B cell (primary cell): ENCODE measurements around the gene TMEM233. TPM values are rescaled to one million over a fixed set of nuclear protein-coding genes. Genes with fewer than 3 reads are reported as not detected.
A peak's percentile ranks its signal among the peaks of the same experiment; 100 is the strongest.

ENCODE experiments used
- ATAC-seq: fragments of 200-7000 bp; cut with Tn5 transposase; one replicate; pipeline ENCODE4 v1.10.0; 2021; ENCODE audit warnings: low read depth, mild to moderate bottlenecking, moderate number of reproducible peaks, moderate library complexity
- CTCF ChIA-PET: fragments of 350-600 bp; sonication (Branson Sonifier 250); formaldehyde crosslinking; loops from one replicate; lab custom pipeline; 2021; ENCODE audit warnings: antibody characterized with exemption, inconsistent platforms; lab: Charles Lee
- POLR2A ChIA-PET: fragments of 350-600 bp; sonication (Branson Sonifier 250); formaldehyde crosslinking; loops from one replicate; lab custom pipeline; 2021; ENCODE audit warnings: antibody characterized with exemption; lab: Charles Lee
- DNase-seq: peaks from one replicate; pipeline ENCODE4 v3.0.0; 2013
- H2AFZ ChIP-seq: 2 replicates; pipeline ENCODE4 v1.6.1; 2012; ENCODE audit warnings: mild to moderate bottlenecking, low read depth, low read length; ENCODE audit not compliant: insufficient read depth, poor library complexity, severe bottlenecking
- H3K27ac ChIP-seq, 2 donors: 1 replicate in 1 of 2; 2 replicates in 1 of 2; pipeline ENCODE4 v1.5.1; 2012 to 2013; ENCODE audit warnings: low read length in 2 of 2, mild to moderate bottlenecking in 2 of 2, moderate library complexity in 1 of 2
- H3K27me3 ChIP-seq, 4 experiments: fragments of 200-600 bp in 1 of 4; sonication (generic) in 1 of 4; replicated peaks in 1 of 4; 1 replicate in 2 of 4; 2 replicates in 2 of 4; pipeline versions ENCODE4 v1.6.1 to v1.7.0; 2013 to 2016; ENCODE audit warnings: low read length in 3 of 4, mild to moderate bottlenecking in 2 of 4, mixed read lengths in 1 of 4, moderate library complexity in 1 of 4; ENCODE audit not compliant: insufficient read depth in 4 of 4, control insufficient read depth in 3 of 4; ENCODE audit errors: control extremely low read depth in 1 of 4
- H3K36me3 ChIP-seq, 2 experiments: replicated peaks in 1 of 2; 1 replicate in 1 of 2; 2 replicates in 1 of 2; pipeline versions ENCODE4 v1.6.1 to v1.7.1; 2013; ENCODE audit warnings: low read length in 1 of 2; ENCODE audit not compliant: insufficient read depth in 2 of 2, control insufficient read depth in 1 of 2; ENCODE audit errors: control extremely low read depth in 1 of 2, extremely low read depth in 1 of 2
- H3K4me1 ChIP-seq, 2 donors: fragments of 200-600 bp in 1 of 2; sonication (generic) in 1 of 2; 1 replicate in 1 of 2; 2 replicates in 1 of 2; pipeline versions ENCODE4 v1.5.1 to v1.6.1; 2013 to 2017; ENCODE audit warnings: low read length in 2 of 2; ENCODE audit not compliant: control insufficient read depth in 2 of 2, insufficient read depth in 2 of 2
- H3K4me2 ChIP-seq: replicated peaks from 2 replicates; pipeline ENCODE3; 2012; ENCODE audit warnings: mild to moderate bottlenecking, low read depth, low read length; ENCODE audit not compliant: poor library complexity, severe bottlenecking
- H3K4me3 ChIP-seq, 5 experiments: fragments of 200-600 bp in 1 of 5; sonication (generic) in 1 of 5; 1 replicate in 3 of 5; 2 replicates in 2 of 5; pipeline versions ENCODE4 v1.5.1 to v1.7.0; 2011 to 2016; ENCODE audit warnings: low read length in 4 of 5, mild to moderate bottlenecking in 4 of 5, low read depth in 2 of 5, control low read depth in 1 of 5, moderate library complexity in 1 of 5; ENCODE audit not compliant: insufficient read depth in 1 of 5; ENCODE audit errors: control extremely low read depth in 1 of 5, extremely low read depth in 1 of 5
- H3K79me2 ChIP-seq: fragments of 200-600 bp; sonication (generic); one replicate; pipeline ENCODE4 v1.6.0; 2016; ENCODE audit warnings: low read length; ENCODE audit not compliant: control insufficient read depth, insufficient read depth
- H3K9ac ChIP-seq: fragments of 200-600 bp; sonication (generic); 2 replicates; pipeline ENCODE4 v1.6.1; 2017; ENCODE audit warnings: mild to moderate bottlenecking, low read length, moderate library complexity
- H3K9me3 ChIP-seq, 3 donors: one replicate each; pipeline versions ENCODE4 v1.6.1 to v1.7.1; 2013; ENCODE audit warnings: low read length in 2 of 3; ENCODE audit not compliant: control insufficient read depth in 2 of 3, insufficient read depth in 1 of 3; ENCODE audit errors: control extremely low read depth in 1 of 3
- H4K20me1 ChIP-seq: 2 replicates; pipeline ENCODE4 v1.6.0; 2012; ENCODE audit warnings: mild to moderate bottlenecking, low read length; ENCODE audit not compliant: insufficient read depth, control insufficient read depth, poor library complexity, severe bottlenecking
- H3K27ac Mint-ChIP-seq: one replicate; pipeline ENCODE4 v1.8.0; 2021; ENCODE audit warnings: mixed read lengths
- H3K27me3 Mint-ChIP-seq: one replicate; pipeline ENCODE4 v1.8.0; 2021; ENCODE audit warnings: mixed read lengths
- H3K4me1 Mint-ChIP-seq: one replicate; pipeline ENCODE4 v1.8.0; 2021; ENCODE audit warnings: mixed read lengths
- H3K4me3 Mint-ChIP-seq: one replicate; pipeline ENCODE4 v1.8.0; 2021; ENCODE audit warnings: mixed read lengths
- H3K9me3 Mint-ChIP-seq: one replicate; pipeline ENCODE4 v1.8.0; 2022; ENCODE audit warnings: mixed read lengths; ENCODE audit not compliant: insufficient read depth
- CTCF ChIP-seq: fragments of 200-600 bp; IDR thresholded peaks from one replicate; pipeline ENCODE4 v1.8.0; 2022; ENCODE audit warnings: antibody characterized with exemption, mild to moderate bottlenecking
- EZH2 ChIP-seq: IDR thresholded peaks from 2 replicates; pipeline ENCODE4 v1.6.1; 2012; ENCODE audit warnings: borderline replicate concordance, low read depth, mild to moderate bottlenecking, moderate library complexity, low read length; ENCODE audit not compliant: insufficient read depth, poor library complexity, severe bottlenecking
- WGBS: methylation state at CpG from one replicate; pipeline ENCODE4 v1.1.5; 2013; ENCODE audit warnings: missing lambda C conversion rate; ENCODE audit not compliant: insufficient coverage; 5-methylcytosine and 5-hydroxymethylcytosine counted together
- intact Hi-C: fragments of 100-400 bp; cut with micrococcal nuclease; formaldehyde crosslinking; loops from one replicate; pipeline ENCODE4 v1.10.0; 2022
- polyA plus RNA-seq: library from polyadenylated mRNA; depleted of rRNA; stranded (reverse); fragments of >200 nt; gene quantifications from 2 replicates; pipeline ENCODE4 v1.2.3, GENCODE V29; 2012
- total RNA-seq, 2 donors: library from RNA; stranded (reverse); fragments of 120-200 nt in 1 of 2; gene quantifications; 1 replicate in 1 of 2; 2 replicates in 1 of 2; pipeline versions ENCODE4 v1.2.3 to v1.2.4, GENCODE V29; 2013 to 2022

The TMEM233 gene
- total and polyA plus RNA-seq, 2 donors (not counting 1 experiment from before 2014, with no cell fraction given): not detected

- Histone ChIP-seq H3K9me3 (no peaks in the 10 kb centered on the region), H3K4me2 (no peak overlapping the region), H3K27me3 (no peaks in the 10 kb centered on the region), H3K4me3 (no peak overlapping the region), H3K4me1 (peaks cover 19 to 24% of the 10 kb centered on the region in 2 donors), H3K27ac (no peak overlapping the region), H4K20me1 (no peaks in the 10 kb centered on the region), H3K9ac (no peak overlapping the region), H3K36me3 (peaks cover 5 to 70% of the 10 kb centered on the region in 2 experiments), H2AFZ (no peak overlapping the region), H3K79me2 (no peaks in the 10 kb centered on the region)
- Mint-ChIP-seq H3K9me3 (no peaks in the 10 kb centered on the region), H3K4me1 (peaks cover 30% of the 10 kb centered on the region), H3K27me3 (no peaks in the 10 kb centered on the region), H3K4me3 (no peak overlapping the region), H3K27ac (no peak overlapping the region)
- POLR2A ChIA-PET: no interaction called here
- intact Hi-C loops: no loop called here
- DNase-seq: no peak
- WGBS: 87% methylated on average over 10 of the region's 10 CpGs
- TF ChIP-seq EZH2: no peak
- no peak for TF ChIP-seq CTCF
- no peak for ATAC-seq
- CTCF ChIA-PET: interaction anchor here (1.1 to 4.9 kb wide), 2 partner anchors 9 to 11 kb away, joined by 3 to 22 read pairs; partner anchors contain the start of gene PRKAB1
Measured at GRCh38 chr12:119679490-119679889, 85.9 kb downstream of the TMEM233 start.

GRCh38 chr12:119681111-119681510, 87.5 kb downstream of the TMEM233 start:
- WGBS: 98% methylated on average over 5 of the region's 8 CpGs
- Histone ChIP-seq H3K9ac (no peak overlapping the region), H2AFZ (no peak overlapping the region), H3K4me3 (no peak overlapping the region), H3K36me3 (peaks cover 5 to 54% of the 10 kb centered on the region in 2 experiments), H3K9me3 (no peaks in the 10 kb centered on the region), H4K20me1 (no peaks in the 10 kb centered on the region), H3K4me1 (peaks cover 19 to 28% of the 10 kb centered on the region in 2 donors), H3K79me2 (no peaks in the 10 kb centered on the region), H3K4me2 (no peak overlapping the region), H3K27me3 (no peaks in the 10 kb centered on the region), H3K27ac (peak overlapping the region; percentile 85 to 94)
- Mint-ChIP-seq H3K9me3 (no peaks in the 10 kb centered on the region), H3K27ac (peak overlapping the region; percentile 95), H3K4me3 (no peak overlapping the region), H3K4me1 (peaks cover 34% of the 10 kb centered on the region), H3K27me3 (no peaks in the 10 kb centered on the region)
- DNase-seq (no peak), ATAC-seq (no peak)
- TF ChIP-seq EZH2 (no peak), CTCF (no peak)
- ChIA-PET POLR2A (no interaction called here), CTCF (interaction anchor here (1.3 to 4.9 kb wide), 3 partner anchors 11 to 100 kb away, joined by 3 to 22 read pairs (median 3); partner anchors contain the start of gene PRKAB1)
- intact Hi-C loops: no loop called here
